ENCODE measurements around the gene SSC4D. TPM values are rescaled to one million over a fixed set of nuclear protein-coding genes. Genes with fewer than 3 reads are reported as not detected.

Gene SSC4D
- total and polyA plus RNA-seq, 9 of the 15 experiments (the other 6 are each of a cell fraction or from before 2014, with no cell fraction given), result 0.06 to 1.1 (median 0.85) TPM; not detected in 1

- TF ChIP-seq NCOA1 (IDR thresholded peaks at IDR 0.05; ENCODE audit: low read depth), result peak; percentile 36; the same call in 1 of the 2 replicates
- TF ChIP-seq STAG1 (CRISPR knock-in tag; IDR thresholded peaks at IDR 0.05; ENCODE audit: borderline replicate concordance), result no peak
- no peak for TF ChIP-seq HNRNPUL1 (IDR thresholded peaks at IDR 0.05; ENCODE audit: low read length)
- no peak for TF ChIP-seq ZFPM2 (CRISPR knock-in tag; IDR thresholded peaks at IDR 0.05)
- TF ChIP-seq RBM25 (IDR thresholded peaks at IDR 0.05; ENCODE audit: low read depth, low read length, severe bottlenecking), result no peak
- TF ChIP-seq CBX5 (IDR thresholded peaks at IDR 0.05; ENCODE audit: borderline replicate concordance, low read depth), result no peak
- peak in 1 of 2 experiments; percentile 56; a peak in 1 of 4 replicates for TF ChIP-seq CSDE1 (IDR thresholded peaks at IDR 0.05)
- no peak for TF ChIP-seq ZNF277 (CRISPR knock-in tag; IDR thresholded peaks at IDR 0.05; ENCODE audit: borderline replicate concordance)
- TF ChIP-seq SIRT6 (IDR thresholded peaks at IDR 0.05; ENCODE audit: low read depth, low read length), result no peak
- no peak for TF ChIP-seq SAFB2 (IDR thresholded peaks at IDR 0.05; ENCODE audit: borderline replicate concordance, low read depth, low read length, severe bottlenecking)
- TF ChIP-seq, protein P1, sequence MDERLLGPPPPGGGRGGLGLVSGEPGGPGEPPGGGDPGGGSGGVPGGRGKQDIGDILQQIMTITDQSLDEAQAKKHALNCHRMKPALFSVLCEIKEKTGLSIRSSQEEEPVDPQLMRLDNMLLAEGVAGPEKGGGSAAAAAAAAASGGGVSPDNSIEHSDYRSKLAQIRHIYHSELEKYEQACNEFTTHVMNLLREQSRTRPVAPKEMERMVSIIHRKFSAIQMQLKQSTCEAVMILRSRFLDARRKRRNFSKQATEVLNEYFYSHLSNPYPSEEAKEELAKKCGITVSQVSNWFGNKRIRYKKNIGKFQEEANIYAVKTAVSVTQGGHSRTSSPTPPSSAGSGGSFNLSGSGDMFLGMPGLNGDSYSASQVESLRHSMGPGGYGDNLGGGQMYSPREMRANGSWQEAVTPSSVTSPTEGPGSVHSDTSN (CRISPR knock-in tag; IDR thresholded peaks at IDR 0.05; ENCODE audit: low read depth), result no peak
- TF ChIP-seq, protein P1 (tag; conservative IDR thresholded peaks at IDR 0.05; ENCODE audit: low read depth), result no peak
- no peak for TF ChIP-seq ZNF175 (CRISPR knock-in tag; IDR thresholded peaks at IDR 0.05; ENCODE audit: low read depth)
- TF ChIP-seq RBM17 (IDR thresholded peaks at IDR 0.05; ENCODE audit: borderline replicate concordance, low read depth, low read length), result no peak
- 0 out of 2 replicates have a peak, but pooled peaks have one; percentile 27 for TF ChIP-seq CBFB (CRISPR knock-in tag; IDR thresholded peaks at IDR 0.05)
- TF ChIP-seq KLF16 (IDR thresholded peaks at IDR 0.05), result no peak
- peak; percentile 79 to 89 for TF ChIP-seq SIX5 (IDR thresholded peaks at IDR 0.05; ENCODE audit: borderline replicate concordance in 1 of 2, insufficient read depth in 1 of 2, low read depth in 1 of 2, low read length in 2 of 2)
- TF ChIP-seq ZC3H11A (IDR thresholded peaks at IDR 0.05; ENCODE audit: low read depth, low read length), result 0 out of 2 replicates have a peak, but pooled peaks have one; percentile 61
- no peak for TF ChIP-seq PKNOX1 (IDR thresholded peaks at IDR 0.05)
Observed at GRCh38 chr7:76359111-76359977, 50.2 kb downstream of the SSC4D start (continued).

Measured in K562 (cell line).